Anterior cingulate cortex (tissue), 58 donors: Measurements from ENCODE around the gene RAMACL.

Experiments used
- DNase-seq, 58 donors: peaks; one replicate each; lab custom pipeline; 2025; lab: John Stamatoyannopoulos, UW

Gene RAMACL

GRCh38 chr6:166618866-166619761 lies 32.6 kb upstream of the RAMACL start:
- DNase-seq = no peak

GRCh38 chr6:166618251-166618650 lies 31.8 kb upstream of the RAMACL start:
- no peak for DNase-seq

GRCh38 chr6:166617359-166617758 lies 30.9 kb upstream of the RAMACL start:
- no peak for DNase-seq

GRCh38 chr6:166616261-166617238 lies 30.1 kb upstream of the RAMACL start:
- no peak for DNase-seq

GRCh38 chr6:166615059-166615770 lies 28.7 kb upstream of the RAMACL start:
- peak in 4 of 58 donors; percentile 8 to 29 (median 12) for DNase-seq

GRCh38 chr6:166614589-166614988 lies 28.1 kb upstream of the RAMACL start:
- DNase-seq = no peak

- DNase-seq = no peak
Observed at GRCh38 chr6:166614171-166614583, 27.7 kb upstream of the RAMACL start.

- DNase-seq = no peak
Observed at GRCh38 chr6:166613027-166613426, 26.5 kb upstream of the RAMACL start.

GRCh38 chr6:166612471-166612881 lies 26.0 kb upstream of the RAMACL start:
- DNase-seq = no peak

GRCh38 chr6:166611631-166612030 lies 25.2 kb upstream of the RAMACL start:
- no peak for DNase-seq

GRCh38 chr6:166610069-166610468 lies 23.6 kb upstream of the RAMACL start:
- no peak for DNase-seq

- DNase-seq = no peak
Observed at GRCh38 chr6:166608774-166609173, 22.3 kb upstream of the RAMACL start.

GRCh38 chr6:166605752-166606151 lies 19.3 kb upstream of the RAMACL start:
- no peak for DNase-seq

GRCh38 chr6:166604911-166605310 lies 18.4 kb upstream of the RAMACL start:
- DNase-seq = no peak

GRCh38 chr6:166604328-166604727 lies 17.9 kb upstream of the RAMACL start:
- no peak for DNase-seq

- peak in 1 of 58 donors; percentile 29 for DNase-seq
Observed at GRCh38 chr6:166603043-166603690, 16.7 kb upstream of the RAMACL start.

GRCh38 chr6:166601956-166602355 lies 15.5 kb upstream of the RAMACL start:
- DNase-seq = no peak

GRCh38 chr6:166600931-166601330 lies 14.5 kb upstream of the RAMACL start:
- DNase-seq = no peak

GRCh38 chr6:166599205-166599604 lies 12.7 kb upstream of the RAMACL start:
- DNase-seq = no peak
